K562 (cell line): ENCODE data around the gene WDR70.

ENCODE experiments used
- KDM2B ChIP-seq: fragments of 250-450 bp; sonication (Bioruptor Pico); IDR thresholded peaks from 2 replicates; pipeline ENCODE4 v1.8.0; 2021; ENCODE audit warnings: mild to moderate bottlenecking, moderate library complexity
- NR3C1 ChIP-seq: sonication (generic); formaldehyde crosslinking; IDR thresholded peaks from 2 replicates; pipeline ENCODE4 v1.8.1; 2022; ENCODE audit warnings: missing genetic modification reagents
- POLR2A ChIP-seq: fragments of 450-650 bp; conservative IDR thresholded peaks from 2 replicates; pipeline ENCODE4 v1.6.1; 2016
- POLR2AphosphoS5 ChIP-seq: IDR thresholded peaks from 2 replicates; pipeline ENCODE4 v1.6.1; 2011; ENCODE audit warnings: mild to moderate bottlenecking, low read depth, low read length, moderate library complexity; ENCODE audit not compliant: control insufficient read depth, insufficient read depth
- RFX7 ChIP-seq: fragments of 250-450 bp; sonication (Bioruptor Pico); IDR thresholded peaks from 2 replicates; pipeline ENCODE4 v1.5.1; 2021; ENCODE audit warnings: mild to moderate bottlenecking
- RHOXF2B ChIP-seq: fragments of 250-450 bp; sonication (Bioruptor Pico); conservative IDR thresholded peaks from 2 replicates; pipeline ENCODE4 v1.5.1; 2021
- SIN3A ChIP-seq, 2 experiments: fragments of 150-350 bp in 1 of 2; IDR thresholded peaks; 2 replicates each; pipeline ENCODE4 v1.6.1; 2011 to 2016; ENCODE audit warnings: borderline replicate concordance in 2 of 2, low read depth in 2 of 2, low read length in 2 of 2, mild to moderate bottlenecking in 2 of 2, moderate library complexity in 2 of 2; ENCODE audit not compliant: control insufficient read depth in 1 of 2
- STAG1 ChIP-seq: sonication (generic); formaldehyde crosslinking; IDR thresholded peaks from 2 replicates; pipeline ENCODE4 v1.5.0; 2020; ENCODE audit warnings: missing genetic modification reagents, borderline replicate concordance
- TCF7L2 ChIP-seq: fragments of 150-350 bp; IDR thresholded peaks from 2 replicates; pipeline ENCODE4 v1.6.1; 2016; ENCODE audit warnings: low read depth, mild to moderate bottlenecking, low read length, moderate library complexity
- TF ChIP-seq, protein P1 (sequence below), 3 experiments: IDR thresholded peaks in 2 of 3; conservative IDR thresholded peaks in 1 of 3; 2 replicates each; pipeline ENCODE4 v1.5.1; 2011 to 2012; ENCODE audit warnings: low read length in 3 of 3, mild to moderate bottlenecking in 3 of 3, control low read depth in 2 of 3, improper control_type of control experiment in 1 of 3, inconsistent platforms in 1 of 3, low read depth in 1 of 3, mixed read lengths in 1 of 3, moderate library complexity in 1 of 3; ENCODE audit not compliant: insufficient read depth in 2 of 3
- TF ChIP-seq, protein P2 (sequence below): fragments of 200-800 bp; sonication (Bioruptor generic); IDR thresholded peaks from 2 replicates; pipeline ENCODE4 v1.6.1; 2016; ENCODE audit warnings: missing genetic modification characterization, missing compliant biosample characterization

DNA sequence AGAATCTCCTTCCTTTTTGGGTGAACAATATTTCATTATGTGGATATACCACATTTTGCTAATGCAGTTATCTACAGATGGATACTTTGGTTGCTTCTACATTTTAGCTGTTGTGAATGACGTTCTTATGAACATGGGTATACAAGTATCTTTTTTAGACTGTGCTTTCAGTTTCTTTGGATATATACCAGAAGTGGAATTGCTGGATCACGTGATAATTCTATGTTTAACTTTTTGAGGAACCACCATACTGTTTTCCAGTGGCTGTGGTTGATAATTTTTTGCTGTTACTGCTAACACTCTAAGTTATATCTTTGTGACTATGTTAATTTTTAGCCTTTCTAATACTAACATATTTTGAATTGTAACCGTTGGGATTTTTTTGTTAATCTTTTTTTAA is 12.5 kb downstream of the WDR70 start:
- TF ChIP-seq POLR2A (no peak), RFX7 (CRISPR knock-in tag) (no peak), POLR2AphosphoS5 (no peak), TCF7L2 (no peak), SIN3A (IDR thresholded peaks at IDR 0.05; ENCODE audit: borderline replicate concordance in 2 of 2, control insufficient read depth in 1 of 2, low read depth in 2 of 2, low read length in 2 of 2) (no peak), STAG1 (CRISPR knock-in tag) (no peak), KDM2B (CRISPR knock-in tag) (no peak), NR3C1 (CRISPR knock-in tag) (no peak), RHOXF2B (no peak)
- TF ChIP-seq, protein P1, sequence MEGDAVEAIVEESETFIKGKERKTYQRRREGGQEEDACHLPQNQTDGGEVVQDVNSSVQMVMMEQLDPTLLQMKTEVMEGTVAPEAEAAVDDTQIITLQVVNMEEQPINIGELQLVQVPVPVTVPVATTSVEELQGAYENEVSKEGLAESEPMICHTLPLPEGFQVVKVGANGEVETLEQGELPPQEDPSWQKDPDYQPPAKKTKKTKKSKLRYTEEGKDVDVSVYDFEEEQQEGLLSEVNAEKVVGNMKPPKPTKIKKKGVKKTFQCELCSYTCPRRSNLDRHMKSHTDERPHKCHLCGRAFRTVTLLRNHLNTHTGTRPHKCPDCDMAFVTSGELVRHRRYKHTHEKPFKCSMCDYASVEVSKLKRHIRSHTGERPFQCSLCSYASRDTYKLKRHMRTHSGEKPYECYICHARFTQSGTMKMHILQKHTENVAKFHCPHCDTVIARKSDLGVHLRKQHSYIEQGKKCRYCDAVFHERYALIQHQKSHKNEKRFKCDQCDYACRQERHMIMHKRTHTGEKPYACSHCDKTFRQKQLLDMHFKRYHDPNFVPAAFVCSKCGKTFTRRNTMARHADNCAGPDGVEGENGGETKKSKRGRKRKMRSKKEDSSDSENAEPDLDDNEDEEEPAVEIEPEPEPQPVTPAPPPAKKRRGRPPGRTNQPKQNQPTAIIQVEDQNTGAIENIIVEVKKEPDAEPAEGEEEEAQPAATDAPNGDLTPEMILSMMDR (IDR thresholded peaks at IDR 0.05 in 2 of 3, conservative IDR thresholded peaks at IDR 0.05 in 1 of 3; ENCODE audit: insufficient read depth in 2 of 3, low read depth in 1 of 3, low read length in 3 of 3), result no peak
- TF ChIP-seq, protein P2, sequence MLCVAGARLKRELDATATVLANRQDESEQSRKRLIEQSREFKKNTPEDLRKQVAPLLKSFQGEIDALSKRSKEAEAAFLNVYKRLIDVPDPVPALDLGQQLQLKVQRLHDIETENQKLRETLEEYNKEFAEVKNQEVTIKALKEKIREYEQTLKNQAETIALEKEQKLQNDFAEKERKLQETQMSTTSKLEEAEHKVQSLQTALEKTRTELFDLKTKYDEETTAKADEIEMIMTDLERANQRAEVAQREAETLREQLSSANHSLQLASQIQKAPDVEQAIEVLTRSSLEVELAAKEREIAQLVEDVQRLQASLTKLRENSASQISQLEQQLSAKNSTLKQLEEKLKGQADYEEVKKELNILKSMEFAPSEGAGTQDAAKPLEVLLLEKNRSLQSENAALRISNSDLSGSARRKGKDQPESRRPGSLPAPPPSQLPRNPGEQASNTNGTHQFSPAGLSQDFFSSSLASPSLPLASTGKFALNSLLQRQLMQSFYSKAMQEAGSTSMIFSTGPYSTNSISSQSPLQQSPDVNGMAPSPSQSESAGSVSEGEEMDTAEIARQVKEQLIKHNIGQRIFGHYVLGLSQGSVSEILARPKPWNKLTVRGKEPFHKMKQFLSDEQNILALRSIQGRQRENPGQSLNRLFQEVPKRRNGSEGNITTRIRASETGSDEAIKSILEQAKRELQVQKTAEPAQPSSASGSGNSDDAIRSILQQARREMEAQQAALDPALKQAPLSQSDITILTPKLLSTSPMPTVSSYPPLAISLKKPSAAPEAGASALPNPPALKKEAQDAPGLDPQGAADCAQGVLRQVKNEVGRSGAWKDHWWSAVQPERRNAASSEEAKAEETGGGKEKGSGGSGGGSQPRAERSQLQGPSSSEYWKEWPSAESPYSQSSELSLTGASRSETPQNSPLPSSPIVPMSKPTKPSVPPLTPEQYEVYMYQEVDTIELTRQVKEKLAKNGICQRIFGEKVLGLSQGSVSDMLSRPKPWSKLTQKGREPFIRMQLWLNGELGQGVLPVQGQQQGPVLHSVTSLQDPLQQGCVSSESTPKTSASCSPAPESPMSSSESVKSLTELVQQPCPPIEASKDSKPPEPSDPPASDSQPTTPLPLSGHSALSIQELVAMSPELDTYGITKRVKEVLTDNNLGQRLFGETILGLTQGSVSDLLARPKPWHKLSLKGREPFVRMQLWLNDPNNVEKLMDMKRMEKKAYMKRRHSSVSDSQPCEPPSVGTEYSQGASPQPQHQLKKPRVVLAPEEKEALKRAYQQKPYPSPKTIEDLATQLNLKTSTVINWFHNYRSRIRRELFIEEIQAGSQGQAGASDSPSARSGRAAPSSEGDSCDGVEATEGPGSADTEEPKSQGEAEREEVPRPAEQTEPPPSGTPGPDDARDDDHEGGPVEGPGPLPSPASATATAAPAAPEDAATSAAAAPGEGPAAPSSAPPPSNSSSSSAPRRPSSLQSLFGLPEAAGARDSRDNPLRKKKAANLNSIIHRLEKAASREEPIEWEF (CRISPR knock-in tag), result no peak
